MM.1S (cell line): ENCODE results near the gene ZFYVE21.

Experiments
- DNase-seq: peaks from one replicate; pipeline ENCODE4 v3.0.0-alpha.2; 2015
- H2AFZ ChIP-seq: fragments of 300-600 bp; sonication (generic); 2 replicates; pipeline ENCODE4 v1.6.0; 2016; ENCODE audit warnings: antibody characterized with exemption, low read length
- H3F3A ChIP-seq: fragments of 300-600 bp; sonication (generic); 2 replicates; pipeline ENCODE4 v1.6.1; 2016; ENCODE audit warnings: mild to moderate bottlenecking, antibody characterized with exemption, low read length, moderate library complexity, mixed read lengths; ENCODE audit not compliant: insufficient read depth
- H3K27ac ChIP-seq: fragments of 300-600 bp; sonication (generic); 2 replicates; pipeline ENCODE4 v1.5.1; 2016; ENCODE audit warnings: mild to moderate bottlenecking, low read length
- H3K27me3 ChIP-seq: fragments of 300-600 bp; sonication (generic); replicated peaks from 2 replicates; pipeline ENCODE4 v1.6.0; 2016; ENCODE audit warnings: low read length; ENCODE audit not compliant: insufficient read depth
- H3K36me3 ChIP-seq: fragments of 300-600 bp; sonication (generic); replicated peaks from 2 replicates; pipeline ENCODE4 v1.6.1; 2016; ENCODE audit warnings: mild to moderate bottlenecking, low read length, mixed read lengths; ENCODE audit not compliant: insufficient read depth
- H3K4me1 ChIP-seq: fragments of 300-600 bp; sonication (generic); 2 replicates; pipeline ENCODE4 v1.6.1; 2016; ENCODE audit warnings: low read length, mixed read lengths
- H3K4me2 ChIP-seq: fragments of 300-600 bp; sonication (generic); 2 replicates; pipeline ENCODE4 v1.6.0; 2016; ENCODE audit warnings: low read depth, low read length
- H3K4me3 ChIP-seq: fragments of 300-600 bp; sonication (generic); 2 replicates; pipeline ENCODE4 v1.5.1; 2016; ENCODE audit warnings: low read length, mixed read lengths
- H3K79me2 ChIP-seq: fragments of 300-600 bp; sonication (generic); 2 replicates; pipeline ENCODE4 v1.6.1; 2016; ENCODE audit warnings: mixed run types, low read length, mixed read lengths
- H3K9ac ChIP-seq: fragments of 300-600 bp; sonication (generic); 2 replicates; pipeline ENCODE4 v1.6.1; 2016; ENCODE audit warnings: low read length, mixed read lengths
- H3K9me2 ChIP-seq: fragments of 300-600 bp; sonication (generic); replicated peaks from 2 replicates; pipeline ENCODE4 v1.6.1; 2016; ENCODE audit warnings: mild to moderate bottlenecking, low read length, mixed read lengths; ENCODE audit not compliant: insufficient read depth
- H3K9me3 ChIP-seq: fragments of 300-600 bp; sonication (generic); replicated peaks from 2 replicates; pipeline ENCODE4 v1.6.1; 2016; ENCODE audit warnings: mild to moderate bottlenecking, low read length, mixed read lengths; ENCODE audit not compliant: insufficient read depth
- H4K20me1 ChIP-seq: fragments of 300-600 bp; sonication (generic); 2 replicates; pipeline ENCODE4 v1.6.1; 2016; ENCODE audit warnings: mild to moderate bottlenecking, low read length, moderate library complexity, mixed read lengths; ENCODE audit not compliant: insufficient read depth
- EZH2 ChIP-seq: fragments of 300-600 bp; sonication (generic); optimal IDR thresholded peaks from 2 replicates; pipeline ENCODE3; 2017; ENCODE audit warnings: low read depth, mild to moderate bottlenecking, antibody characterized with exemption, low read length, mixed read lengths
- EZH2phosphoT487 ChIP-seq: fragments of 300-600 bp; sonication (generic); IDR thresholded peaks from 2 replicates; pipeline ENCODE4 v1.6.1; 2018; ENCODE audit warnings: antibody characterized with exemption, low read length
- TF ChIP-seq, protein P1 (sequence below): fragments of 300-600 bp; sonication (generic); IDR thresholded peaks from 2 replicates; pipeline ENCODE4 v1.5.1; 2016; ENCODE audit warnings: antibody characterized with exemption, low read length, mixed read lengths

ZFYVE21 gene

DNA sequence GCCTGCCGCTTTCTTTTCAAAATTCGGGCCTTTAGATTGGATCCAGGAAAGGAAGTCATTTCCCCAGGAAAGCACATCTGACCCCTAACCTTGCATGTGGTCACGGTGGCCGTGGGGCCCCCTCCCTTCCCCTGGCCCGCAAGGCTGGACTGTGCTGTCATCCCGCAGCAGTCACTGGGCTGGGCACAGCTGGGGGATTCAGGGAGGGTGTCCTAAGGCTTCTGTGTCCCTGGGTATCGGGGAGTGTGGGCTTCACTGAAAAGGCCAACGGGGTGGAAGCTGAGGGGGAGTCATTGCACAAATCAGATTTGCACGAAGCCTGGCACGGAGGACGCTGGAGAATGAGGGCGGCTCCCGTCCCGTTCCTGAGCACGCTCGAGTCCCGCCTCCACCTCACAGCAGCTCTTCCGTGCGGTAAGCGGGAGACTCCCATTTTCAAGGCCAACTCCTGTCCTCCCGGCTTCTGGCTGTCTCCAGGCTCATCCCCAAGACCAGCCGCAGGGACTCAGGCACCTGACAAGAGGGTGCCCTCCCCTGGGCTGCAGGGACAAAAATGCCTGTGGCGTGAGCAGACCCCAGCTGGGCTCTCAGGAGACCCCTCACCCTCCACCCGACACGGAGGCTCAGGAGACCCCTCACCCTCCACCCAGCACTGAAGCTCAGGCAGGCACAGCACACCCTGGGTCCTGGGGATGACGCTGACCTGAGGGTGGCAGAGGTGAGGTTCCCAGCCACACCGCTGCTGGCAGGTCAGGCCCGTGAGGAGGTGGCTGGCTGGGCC, 9.9 kb upstream of the ZFYVE21 start:
- DNase-seq = no peak
- no peak overlapping the region for H3K4me2 ChIP-seq
- no peaks in the 10 kb centered on the region for H3K9me2 ChIP-seq
- H2AFZ ChIP-seq = no peak overlapping the region
- no peak overlapping the region for H3K9ac ChIP-seq
- H3F3A ChIP-seq = no peaks in the 10 kb centered on the region
- no peak overlapping the region for H3K4me3 ChIP-seq
- H3K4me1 ChIP-seq = no peaks in the 10 kb centered on the region
- no peaks in the 10 kb centered on the region for H3K9me3 ChIP-seq
- H3K79me2 ChIP-seq = no peaks in the 10 kb centered on the region
- H3K27ac ChIP-seq = no peak overlapping the region
- no peaks in the 10 kb centered on the region for H4K20me1 ChIP-seq
- H3K27me3 ChIP-seq = no peaks in the 10 kb centered on the region
- H3K36me3 ChIP-seq = no peaks in the 10 kb centered on the region
- TF ChIP-seq EZH2phosphoT487 (no peak), EZH2 (no peak)
- TF ChIP-seq, protein P1, sequence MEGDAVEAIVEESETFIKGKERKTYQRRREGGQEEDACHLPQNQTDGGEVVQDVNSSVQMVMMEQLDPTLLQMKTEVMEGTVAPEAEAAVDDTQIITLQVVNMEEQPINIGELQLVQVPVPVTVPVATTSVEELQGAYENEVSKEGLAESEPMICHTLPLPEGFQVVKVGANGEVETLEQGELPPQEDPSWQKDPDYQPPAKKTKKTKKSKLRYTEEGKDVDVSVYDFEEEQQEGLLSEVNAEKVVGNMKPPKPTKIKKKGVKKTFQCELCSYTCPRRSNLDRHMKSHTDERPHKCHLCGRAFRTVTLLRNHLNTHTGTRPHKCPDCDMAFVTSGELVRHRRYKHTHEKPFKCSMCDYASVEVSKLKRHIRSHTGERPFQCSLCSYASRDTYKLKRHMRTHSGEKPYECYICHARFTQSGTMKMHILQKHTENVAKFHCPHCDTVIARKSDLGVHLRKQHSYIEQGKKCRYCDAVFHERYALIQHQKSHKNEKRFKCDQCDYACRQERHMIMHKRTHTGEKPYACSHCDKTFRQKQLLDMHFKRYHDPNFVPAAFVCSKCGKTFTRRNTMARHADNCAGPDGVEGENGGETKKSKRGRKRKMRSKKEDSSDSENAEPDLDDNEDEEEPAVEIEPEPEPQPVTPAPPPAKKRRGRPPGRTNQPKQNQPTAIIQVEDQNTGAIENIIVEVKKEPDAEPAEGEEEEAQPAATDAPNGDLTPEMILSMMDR = no peak

DNA sequence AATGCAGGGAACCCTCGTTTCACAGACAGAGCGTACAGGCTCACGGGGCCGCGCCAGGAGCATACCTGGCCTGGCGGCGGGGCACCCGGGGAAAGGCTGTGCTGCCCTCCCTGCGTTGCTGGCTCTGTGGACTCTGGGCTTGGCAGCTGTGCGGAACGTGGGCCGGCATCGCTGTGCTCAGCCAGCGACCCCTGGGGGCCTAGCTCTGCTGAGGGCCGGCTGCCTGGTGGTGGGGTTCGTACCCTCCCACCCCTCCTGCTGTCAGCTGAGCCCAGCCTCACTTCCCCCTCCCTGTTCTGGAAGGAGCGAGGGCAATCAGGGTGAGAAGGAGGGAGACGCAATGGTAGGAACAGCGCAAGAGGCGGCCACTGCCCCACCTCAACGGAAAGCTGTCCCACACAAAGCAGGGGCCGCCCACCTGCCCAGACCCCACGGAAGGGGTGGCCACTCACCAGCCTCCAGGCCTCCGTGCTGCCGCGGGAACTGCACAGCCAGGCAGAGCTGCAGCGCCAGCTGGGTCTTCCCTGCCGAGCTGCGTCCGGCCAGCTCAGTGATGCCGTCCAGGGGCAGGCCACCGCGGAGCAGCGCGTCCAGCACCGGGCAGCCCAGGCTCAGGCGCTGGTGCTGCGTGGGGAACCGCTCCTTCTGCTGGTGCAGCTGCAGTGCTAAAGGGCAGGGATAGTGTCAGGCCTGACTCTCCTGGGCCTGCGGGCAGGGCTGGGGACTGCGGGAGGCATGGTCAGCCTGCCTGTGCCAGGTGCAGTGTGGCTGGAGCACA, 8.9 kb upstream of the ZFYVE21 start:
- Histone ChIP-seq H3K36me3 (no peaks in the 10 kb centered on the region), H3K4me2 (no peak overlapping the region), H2AFZ (no peak overlapping the region), H3K27me3 (no peaks in the 10 kb centered on the region), H3K9me3 (no peaks in the 10 kb centered on the region), H3F3A (no peaks in the 10 kb centered on the region), H4K20me1 (no peaks in the 10 kb centered on the region), H3K4me1 (no peaks in the 10 kb centered on the region), H3K9ac (no peak overlapping the region), H3K27ac (no peak overlapping the region), H3K4me3 (no peak overlapping the region), H3K79me2 (no peaks in the 10 kb centered on the region), H3K9me2 (no peaks in the 10 kb centered on the region)
- TF ChIP-seq EZH2 = no peak
- no peak for TF ChIP-seq EZH2phosphoT487
- TF ChIP-seq, protein P1 = no peak
- DNase-seq = no peak

DNA sequence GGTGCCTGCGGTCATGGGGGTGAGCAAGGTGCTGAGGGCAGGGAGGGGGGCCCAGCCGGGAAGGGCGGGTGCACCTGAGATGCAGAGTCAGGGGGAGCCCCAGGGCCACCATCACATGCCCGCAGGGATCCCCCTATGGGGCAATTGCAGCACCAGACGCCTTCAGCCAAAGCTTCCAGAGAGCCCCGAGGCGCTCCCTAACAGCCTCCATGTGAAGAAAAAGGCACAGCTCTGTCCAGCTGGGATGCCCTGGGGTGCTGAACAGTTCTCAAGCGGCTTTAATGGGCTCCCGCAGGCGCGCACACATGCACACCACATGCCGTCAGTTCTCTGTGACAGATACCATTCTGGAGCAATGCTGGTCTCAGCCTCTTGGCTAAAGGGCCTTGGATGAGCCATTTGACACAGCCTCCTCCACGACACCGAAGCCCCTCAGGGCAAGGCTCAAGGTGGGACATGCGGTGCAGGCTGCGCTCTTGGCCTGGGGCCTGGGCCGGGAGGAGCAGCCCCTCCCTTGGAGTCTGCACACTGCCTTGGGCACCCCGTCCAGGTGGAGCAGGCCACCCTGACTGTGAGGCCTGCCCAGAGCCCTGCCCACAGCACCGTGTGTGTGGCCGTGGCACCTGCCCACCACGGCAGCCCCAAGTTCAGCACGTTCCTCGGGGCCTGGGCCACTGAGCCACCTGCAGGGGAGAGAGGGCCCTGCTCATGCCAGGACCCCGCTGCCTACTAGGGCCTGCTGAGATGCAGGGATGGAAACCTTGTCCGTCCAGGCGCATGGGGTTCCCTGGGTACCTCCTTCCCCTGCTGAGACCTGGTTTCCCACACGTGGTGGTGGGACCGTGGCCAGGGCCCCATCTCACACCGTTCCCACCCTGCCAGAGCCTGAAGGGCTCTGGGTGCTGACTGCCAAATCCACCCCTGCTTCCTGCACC, 8.0 kb upstream of the ZFYVE21 start:
- Histone ChIP-seq H3K27ac (no peak overlapping the region), H3K36me3 (no peaks in the 10 kb centered on the region)
- DNase-seq = no peak

More for the DNA sequence above, 8.0 kb upstream of the ZFYVE21 start:
- Histone ChIP-seq H3K9ac (no peak overlapping the region), H4K20me1 (no peaks in the 10 kb centered on the region), H3K9me2 (no peaks in the 10 kb centered on the region), H3K79me2 (no peaks in the 10 kb centered on the region), H3K27me3 (no peaks in the 10 kb centered on the region), H3K9me3 (no peaks in the 10 kb centered on the region), H3K4me2 (no peak overlapping the region), H3K4me1 (no peaks in the 10 kb centered on the region), H3K4me3 (no peak overlapping the region), H2AFZ (no peak overlapping the region), H3F3A (no peaks in the 10 kb centered on the region)
- TF ChIP-seq EZH2 = no peak
- TF ChIP-seq, protein P1 = no peak
- TF ChIP-seq EZH2phosphoT487 = no peak
